ENCODE measurements around the gene TAF11L8. TPM values are rescaled to one million over a fixed set of nuclear protein-coding genes. Genes with fewer than 3 reads are reported as not detected.
"Not testable (repeated sequence)": the region's sequence is repeated elsewhere in the genome, so short reads cannot be mapped to it uniquely, and the experiment has no call there.

TAF11L8 gene
- total and polyA plus RNA-seq, 2 experiments from 2014 or later, result not detected

- no peaks in the 10 kb centered on the region for H3K9me3 ChIP-seq (ENCODE audit: low read depth)
- H3K4me1 ChIP-seq (ENCODE audit: insufficient read depth), result no peaks in the 10 kb centered on the region
- WGBS (ENCODE audit: low lambda C conversion rate, missing lambda C conversion rate), result 95% methylated on average over 14 of the region's 14 CpGs
Measured at GRCh38 chr5:17604951-17605350, 14.2 kb upstream of the TAF11L8 start.

GRCh38 chr5:17603880-17604279 lies 13.1 kb upstream of the TAF11L8 start, which contains the start of gene TAF11L11:
Gene TAF11L11 (plus strand): TSS chr5:17604183.
- H4K20me1 ChIP-seq (ENCODE audit: insufficient read depth, poor library complexity, severe bottlenecking); DNase-seq (ENCODE audit: low spot score); H3K9me3 ChIP-seq (ENCODE audit: low read depth); H3K4me2 ChIP-seq; H3K79me2 ChIP-seq; H3K27me3 ChIP-seq; H3K27ac ChIP-seq; H3K36me3 ChIP-seq (replicated peaks; ENCODE audit: insufficient read depth, low read depth); H3K9me2 ChIP-seq (replicated peaks; ENCODE audit: insufficient read depth); H3K4me3 ChIP-seq; H3K4me1 ChIP-seq (ENCODE audit: insufficient read depth); H2AFZ ChIP-seq: not testable (repeated sequence)
- WGBS (ENCODE audit: low lambda C conversion rate, missing lambda C conversion rate), result 87% methylated on average over 6 of the region's 6 CpGs

More at GRCh38 chr5:17604951-17605350, 14.2 kb upstream of the TAF11L8 start:
- H3K4me3 ChIP-seq, result no peak overlapping the region
- no peaks in the 10 kb centered on the region for H3K9me2 ChIP-seq (replicated peaks; ENCODE audit: insufficient read depth)
- no peaks in the 10 kb centered on the region for H3K36me3 ChIP-seq (replicated peaks; ENCODE audit: insufficient read depth, low read depth)
- H4K20me1 ChIP-seq (ENCODE audit: insufficient read depth, poor library complexity, severe bottlenecking), result no peaks in the 10 kb centered on the region
- no peak overlapping the region for H3K4me2 ChIP-seq
- H3K27me3 ChIP-seq, result no peaks in the 10 kb centered on the region
- H3K79me2 ChIP-seq, result no peaks in the 10 kb centered on the region
- H3K27ac ChIP-seq, result no peak overlapping the region
- H2AFZ ChIP-seq, result no peak overlapping the region
- no peak for TF ChIP-seq CTCF (IDR thresholded peaks at IDR 0.05; ENCODE audit: poor library complexity)
- no peak for TF ChIP-seq EZH2phosphoT487 (IDR thresholded peaks at IDR 0.05; ENCODE audit: low read depth, severe bottlenecking, unreplicated experiment)
- no peak for TF ChIP-seq EZH2 (IDR thresholded peaks at IDR 0.05; ENCODE audit: borderline replicate concordance)
- no peak for DNase-seq (ENCODE audit: low spot score)

GRCh38 chr5:17597728-17598127 lies 7.0 kb upstream of the TAF11L8 start, which contains the start of gene TAF11L10:
Gene TAF11L10 (minus strand): TSS chr5:17597828.
- WGBS (ENCODE audit: low lambda C conversion rate, missing lambda C conversion rate), result no CpG with 5 or more reads among the region's 15 CpGs
- not testable (repeated sequence) for H3K27ac ChIP-seq; H3K36me3 ChIP-seq (replicated peaks; ENCODE audit: insufficient read depth, low read depth); H3K9me3 ChIP-seq (ENCODE audit: low read depth); H3K4me2 ChIP-seq; H3K79me2 ChIP-seq; H3K4me1 ChIP-seq (ENCODE audit: insufficient read depth); H3K27me3 ChIP-seq; H2AFZ ChIP-seq; H3K4me3 ChIP-seq; H3K9me2 ChIP-seq (replicated peaks; ENCODE audit: insufficient read depth); H4K20me1 ChIP-seq (ENCODE audit: insufficient read depth, poor library complexity, severe bottlenecking); DNase-seq (ENCODE audit: low spot score)

- H3K4me2 ChIP-seq; H3K9me3 ChIP-seq (ENCODE audit: low read depth); H3K9me2 ChIP-seq (replicated peaks; ENCODE audit: insufficient read depth); H3K4me1 ChIP-seq (ENCODE audit: insufficient read depth); H2AFZ ChIP-seq; H3K79me2 ChIP-seq; H3K27me3 ChIP-seq; H4K20me1 ChIP-seq (ENCODE audit: insufficient read depth, poor library complexity, severe bottlenecking); DNase-seq (ENCODE audit: low spot score); H3K27ac ChIP-seq; H3K4me3 ChIP-seq; H3K36me3 ChIP-seq (replicated peaks; ENCODE audit: insufficient read depth, low read depth): not testable (repeated sequence)
- 94% methylated on average over 13 of the region's 15 CpGs for WGBS (ENCODE audit: low lambda C conversion rate, missing lambda C conversion rate)
Measured at GRCh38 chr5:17594255-17594654, 3.5 kb upstream of the TAF11L8 start, which contains the start of gene TAF11L9. Gene TAF11L9 (minus strand): TSS chr5:17594394.

- DNase-seq (ENCODE audit: low spot score); H3K27me3 ChIP-seq; H2AFZ ChIP-seq; H3K36me3 ChIP-seq (replicated peaks; ENCODE audit: insufficient read depth, low read depth); H3K79me2 ChIP-seq; H3K9me3 ChIP-seq (ENCODE audit: low read depth); H3K27ac ChIP-seq; H3K4me2 ChIP-seq; H3K9me2 ChIP-seq (replicated peaks; ENCODE audit: insufficient read depth); H3K4me1 ChIP-seq (ENCODE audit: insufficient read depth); H3K4me3 ChIP-seq; H4K20me1 ChIP-seq (ENCODE audit: insufficient read depth, poor library complexity, severe bottlenecking): not testable (repeated sequence)
- no CpG with 5 or more reads among the region's 16 CpGs for WGBS (ENCODE audit: low lambda C conversion rate, missing lambda C conversion rate)
Measured at GRCh38 chr5:17585658-17586057, 5.1 kb downstream of the TAF11L8 start, which contains the start of gene TAF11L7. Gene TAF11L7 (minus strand): TSS chr5:17585758.

Small RNAs within 50 kb of the gene (small RNA-seq; reads per million reads assigned to genes)
- not detected for gene AC233724.3
- not detected for gene AC233724.6
- not detected for gene AC233724.7

Other genes with a start within 250 kb of the TAF11L8 start
- gene TAF11L2, start 92.7 kb downstream of the TAF11L8 start, total RNA-seq, result not detected in 2 replicates
- gene TAF11L2, start 92.7 kb downstream of the TAF11L8 start, polyA plus RNA-seq, result not detected in 2 replicates
- gene TAF11L3, start 72.6 kb downstream of the TAF11L8 start, total RNA-seq, result not detected in 2 replicates
- not detected in 2 replicates for gene TAF11L3, start 72.6 kb downstream of the TAF11L8 start, polyA plus RNA-seq
- gene TAF11L4, start 69.2 kb downstream of the TAF11L8 start, total RNA-seq, result not detected in 2 replicates
- not detected in 2 replicates for gene TAF11L4, start 69.2 kb downstream of the TAF11L8 start, polyA plus RNA-seq
- not detected in 2 replicates for gene TAF11L5, start 65.7 kb downstream of the TAF11L8 start, total RNA-seq
- gene TAF11L5, start 65.7 kb downstream of the TAF11L8 start, polyA plus RNA-seq, result not detected in 2 replicates
- gene TAF11L6, start 62.3 kb downstream of the TAF11L8 start, total RNA-seq, result not detected in 2 replicates
- gene TAF11L6, start 62.3 kb downstream of the TAF11L8 start, polyA plus RNA-seq, result not detected in 2 replicates
- gene TAF11L7, start 5.2 kb downstream of the TAF11L8 start, total RNA-seq, result not detected in 2 replicates
- gene TAF11L7, start 5.2 kb downstream of the TAF11L8 start, polyA plus RNA-seq, result not detected in 2 replicates
- not detected in 2 replicates for gene TAF11L9, start 3.4 kb upstream of the TAF11L8 start, total RNA-seq
- gene TAF11L9, start 3.4 kb upstream of the TAF11L8 start, polyA plus RNA-seq, result not detected in 2 replicates
- not detected in 2 replicates for gene TAF11L10, start 6.9 kb upstream of the TAF11L8 start, total RNA-seq
- not detected in 2 replicates for gene TAF11L10, start 6.9 kb upstream of the TAF11L8 start, polyA plus RNA-seq
- gene TAF11L11, start 13.2 kb upstream of the TAF11L8 start, total RNA-seq, result not detected in 2 replicates
- not detected in 2 replicates for gene TAF11L11, start 13.2 kb upstream of the TAF11L8 start, polyA plus RNA-seq
- not detected in 2 replicates for gene TAF11L12, start 19.4 kb upstream of the TAF11L8 start, total RNA-seq
- not detected in 2 replicates for gene TAF11L12, start 19.4 kb upstream of the TAF11L8 start, polyA plus RNA-seq
- gene TAF11L13, start 41.1 kb upstream of the TAF11L8 start, total RNA-seq, result not detected in 2 replicates
- gene TAF11L13, start 41.1 kb upstream of the TAF11L8 start, polyA plus RNA-seq, result not detected in 2 replicates
- gene TAF11L14, start 43.5 kb upstream of the TAF11L8 start, total RNA-seq, result not detected in 2 replicates
- gene TAF11L14, start 43.5 kb upstream of the TAF11L8 start, polyA plus RNA-seq, result not detected in 2 replicates

All from hepatocyte (in vitro differentiated cells).